ENCODE measurements around the gene TGM5. TPM values are rescaled to one million over a fixed set of nuclear protein-coding genes. Genes with fewer than 3 reads are reported as not detected.

The TGM5 gene
- total RNA-seq, 1 experiment from 2014 or later, result not detected

GRCh38 chr15:43220991-43221403, 45.7 kb downstream of the TGM5 start, which contains the start of gene EPB42:
Gene EPB42 (minus strand): TSS chr15:43221018. CDS start chr15:43220825, 193 bp downstream.
- no peaks in the 10 kb centered on the region for H3K9me2 ChIP-seq (ENCODE audit: insufficient read depth)
- no peaks in the 10 kb centered on the region for H3K36me3 ChIP-seq (ENCODE audit: control insufficient read depth in 1 of 2, insufficient read depth in 2 of 2, low read length in 2 of 2)
- DNase-seq (ENCODE audit: low read depth, low spot score) (no peak), ATAC-seq (no peak)
- RAD21 ChIA-PET (ENCODE audit: low non-redundant PET in 1 of 2, low total read pairs in 2 of 2, uncharacterized antibody in 2 of 2, unreplicated experiment in 2 of 2), result no interaction called here
- no peaks in the 10 kb centered on the region for H4K20me1 ChIP-seq (ENCODE audit: insufficient read depth)
- H3K4me3 ChIP-seq (replicated peaks in 1 of 2; ENCODE audit: low read depth in 1 of 2, low read length in 2 of 2), result no peak within 1 kb of the TSS
- POLR2A ChIA-PET, result no interaction called here
- H3K27ac ChIP-seq (ENCODE audit: low read depth, low read length), result no peak within 1 kb of the TSS
- no peaks in the 10 kb centered on the region for H3K27me3 ChIP-seq (ENCODE audit: insufficient read depth, low read length)
- no peaks in the 10 kb centered on the region for H3K79me2 ChIP-seq (ENCODE audit: insufficient read depth, low read length)
- TF ChIP-seq POLR2A (IDR thresholded peaks at IDR 0.05; ENCODE audit: borderline replicate concordance, extremely low read depth, insufficient read depth, insufficient read length) (no peak), SP1 (IDR thresholded peaks at IDR 0.05; ENCODE audit: low read depth) (no peak), ZFX (IDR thresholded peaks at IDR 0.05) (no peak), FOSL1 (IDR thresholded peaks at IDR 0.05; ENCODE audit: low read depth) (no peak), ZBTB33 (IDR thresholded peaks at IDR 0.05; ENCODE audit: extremely low read depth, insufficient replicate concordance, low read length) (no peak)
- H3K9me3 ChIP-seq (ENCODE audit: control insufficient read depth in 1 of 2, insufficient read depth in 1 of 2, low read depth in 1 of 2, low read length in 2 of 2), result no peaks in the 10 kb centered on the region
- no peak within 1 kb of the TSS for H3K4me2 ChIP-seq (ENCODE audit: low read length)
- H2AFZ ChIP-seq (ENCODE audit: low read depth, low read length, poor library complexity, severe bottlenecking), result no peak within 1 kb of the TSS
- no peak within 1 kb of the TSS for H3K9ac ChIP-seq (ENCODE audit: low read length)
- peaks cover 0 to 2% of the 10 kb centered on the region in 2 experiments; a peak in 1 of 4 replicates for H3K4me1 ChIP-seq (ENCODE audit: control insufficient read depth in 1 of 2, insufficient read depth in 2 of 2, low read length in 2 of 2)
- intact Hi-C loops (cut with micrococcal nuclease), result no loop called here
- BruUV-seq (replicated peaks), result no TSS peak
- CTCF ChIA-PET, result interaction anchor here (2.2 kb wide), 1 partner anchor 17 kb away, joined by 4 read pairs; no protein-coding TSS in a partner anchor

- no peak overlapping the region for H3K4me3 ChIP-seq (replicated peaks in 1 of 2; ENCODE audit: low read depth in 1 of 2, low read length in 2 of 2)
- no peaks in the 10 kb centered on the region for H4K20me1 ChIP-seq (ENCODE audit: insufficient read depth)
- ATAC-seq (no peak), DNase-seq (ENCODE audit: low read depth, low spot score) (no peak)
- H3K9ac ChIP-seq (ENCODE audit: low read length), result no peak overlapping the region
- H3K79me2 ChIP-seq (ENCODE audit: insufficient read depth, low read length), result no peaks in the 10 kb centered on the region
- no peaks in the 10 kb centered on the region for H3K27me3 ChIP-seq (ENCODE audit: insufficient read depth, low read length)
- BruUV-seq (replicated peaks), result no TSS peak
- H3K36me3 ChIP-seq (ENCODE audit: control insufficient read depth in 1 of 2, insufficient read depth in 2 of 2, low read length in 2 of 2), result no peaks in the 10 kb centered on the region
- intact Hi-C loops (cut with micrococcal nuclease), result no loop called here
- RAD21 ChIA-PET (ENCODE audit: low non-redundant PET in 1 of 2, low total read pairs in 2 of 2, uncharacterized antibody in 2 of 2, unreplicated experiment in 2 of 2), result no interaction called here
- CTCF ChIA-PET, result no interaction called here
- H3K4me2 ChIP-seq (ENCODE audit: low read length), result no peak overlapping the region
- peaks cover 0 to 3% of the 10 kb centered on the region in 2 experiments; a peak in 1 of 4 replicates for H3K4me1 ChIP-seq (ENCODE audit: control insufficient read depth in 1 of 2, insufficient read depth in 2 of 2, low read length in 2 of 2)
- H3K9me3 ChIP-seq (ENCODE audit: control insufficient read depth in 1 of 2, insufficient read depth in 1 of 2, low read depth in 1 of 2, low read length in 2 of 2), result no peaks in the 10 kb centered on the region
- no peaks in the 10 kb centered on the region for H3K9me2 ChIP-seq (ENCODE audit: insufficient read depth)
- no peak overlapping the region for H2AFZ ChIP-seq (ENCODE audit: low read depth, low read length, poor library complexity, severe bottlenecking)
- no peak overlapping the region for H3K27ac ChIP-seq (ENCODE audit: low read depth, low read length)
- POLR2A ChIA-PET, result no interaction called here
- no peak for TF ChIP-seq SRF (IDR thresholded peaks at IDR 0.05; ENCODE audit: low read depth)
- no peak for TF ChIP-seq EZH2 (IDR thresholded peaks at IDR 0.05)
- TF ChIP-seq POLR2A (IDR thresholded peaks at IDR 0.05; ENCODE audit: borderline replicate concordance, extremely low read depth, insufficient read depth, insufficient read length), result no peak
- TF ChIP-seq SP1 (IDR thresholded peaks at IDR 0.05; ENCODE audit: low read depth), result no peak
- TF ChIP-seq SIN3A (IDR thresholded peaks at IDR 0.05; ENCODE audit: low read depth), result no peak
- no peak for TF ChIP-seq YY1 (IDR thresholded peaks at IDR 0.05; ENCODE audit: extremely low read depth, insufficient replicate concordance, low read depth, low read length)
- TF ChIP-seq, protein P1, sequence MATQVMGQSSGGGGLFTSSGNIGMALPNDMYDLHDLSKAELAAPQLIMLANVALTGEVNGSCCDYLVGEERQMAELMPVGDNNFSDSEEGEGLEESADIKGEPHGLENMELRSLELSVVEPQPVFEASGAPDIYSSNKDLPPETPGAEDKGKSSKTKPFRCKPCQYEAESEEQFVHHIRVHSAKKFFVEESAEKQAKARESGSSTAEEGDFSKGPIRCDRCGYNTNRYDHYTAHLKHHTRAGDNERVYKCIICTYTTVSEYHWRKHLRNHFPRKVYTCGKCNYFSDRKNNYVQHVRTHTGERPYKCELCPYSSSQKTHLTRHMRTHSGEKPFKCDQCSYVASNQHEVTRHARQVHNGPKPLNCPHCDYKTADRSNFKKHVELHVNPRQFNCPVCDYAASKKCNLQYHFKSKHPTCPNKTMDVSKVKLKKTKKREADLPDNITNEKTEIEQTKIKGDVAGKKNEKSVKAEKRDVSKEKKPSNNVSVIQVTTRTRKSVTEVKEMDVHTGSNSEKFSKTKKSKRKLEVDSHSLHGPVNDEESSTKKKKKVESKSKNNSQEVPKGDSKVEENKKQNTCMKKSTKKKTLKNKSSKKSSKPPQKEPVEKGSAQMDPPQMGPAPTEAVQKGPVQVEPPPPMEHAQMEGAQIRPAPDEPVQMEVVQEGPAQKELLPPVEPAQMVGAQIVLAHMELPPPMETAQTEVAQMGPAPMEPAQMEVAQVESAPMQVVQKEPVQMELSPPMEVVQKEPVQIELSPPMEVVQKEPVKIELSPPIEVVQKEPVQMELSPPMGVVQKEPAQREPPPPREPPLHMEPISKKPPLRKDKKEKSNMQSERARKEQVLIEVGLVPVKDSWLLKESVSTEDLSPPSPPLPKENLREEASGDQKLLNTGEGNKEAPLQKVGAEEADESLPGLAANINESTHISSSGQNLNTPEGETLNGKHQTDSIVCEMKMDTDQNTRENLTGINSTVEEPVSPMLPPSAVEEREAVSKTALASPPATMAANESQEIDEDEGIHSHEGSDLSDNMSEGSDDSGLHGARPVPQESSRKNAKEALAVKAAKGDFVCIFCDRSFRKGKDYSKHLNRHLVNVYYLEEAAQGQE (IDR thresholded peaks at IDR 0.05; ENCODE audit: low read depth), result no peak
Measured at GRCh38 chr15:43219929-43220928, 46.5 kb downstream of the TGM5 start.
